WTC11 (cell line): ENCODE measurements around the gene PFN2. TPM values are rescaled to one million over a fixed set of nuclear protein-coding genes. Genes with fewer than 3 reads are reported as not detected.

ENCODE experiments used
- ATAC-seq: fragments of 200-7000 bp; cut with Tn5 transposase; 2 replicates; pipeline ENCODE4 v1.10.0; 2021; ENCODE audit warnings: mild to moderate bottlenecking, moderate library complexity
- CTCF ChIA-PET: fragments of 300-600 bp; sonication (Branson Sonifier 250); formaldehyde crosslinking; loops from one replicate; lab custom pipeline; 2021; ENCODE audit warnings: antibody characterized with exemption; lab: Charles Lee
- POLR2A ChIA-PET: fragments of 350-600 bp; sonication (Branson Sonifier 250); formaldehyde crosslinking; loops from one replicate; lab custom pipeline; 2021; ENCODE audit warnings: antibody characterized with exemption; lab: Charles Lee
- DNase-seq: peaks from one replicate; pipeline ENCODE4 v3.0.0; 2021; ENCODE audit warnings: low spot score
- H3K27ac Mint-ChIP-seq: 2 replicates; pipeline ENCODE4 v1.8.0; 2021; ENCODE audit warnings: mixed read lengths
- H3K27me3 Mint-ChIP-seq: 2 replicates; pipeline ENCODE4 v1.8.0; 2021; ENCODE audit warnings: low read depth, mild to moderate bottlenecking, moderate library complexity, mixed read lengths
- H3K36me3 Mint-ChIP-seq: 2 replicates; pipeline ENCODE4 v1.8.0; 2021; ENCODE audit warnings: mixed read lengths
- H3K4me1 Mint-ChIP-seq: 2 replicates; pipeline ENCODE4 v1.8.0; 2022; ENCODE audit warnings: mixed read lengths
- H3K4me3 Mint-ChIP-seq: 2 replicates; pipeline ENCODE4 v1.8.0; 2021; ENCODE audit warnings: mild to moderate bottlenecking, moderate library complexity, mixed read lengths
- H3K9me3 Mint-ChIP-seq: 2 replicates; pipeline ENCODE4 v1.8.0; 2021; ENCODE audit warnings: mixed read lengths
- EMX1 ChIP-seq: fragments of 250-450 bp; sonication (Bioruptor Pico); IDR thresholded peaks from 2 replicates; pipeline ENCODE4 v1.8.0; 2021; ENCODE audit warnings: mild to moderate bottlenecking
- MLX ChIP-seq: sonication (generic); formaldehyde crosslinking; IDR thresholded peaks from 2 replicates; pipeline ENCODE4 v1.8.1; 2023; ENCODE audit warnings: mild to moderate bottlenecking, missing genetic modification reagents, moderate library complexity
- NFATC4 ChIP-seq: fragments of 250-450 bp; sonication (Bioruptor Pico); IDR thresholded peaks from 2 replicates; pipeline ENCODE4 v1.9.0; 2021; ENCODE audit warnings: mild to moderate bottlenecking
- PREB ChIP-seq: sonication (generic); formaldehyde crosslinking; IDR thresholded peaks from 2 replicates; pipeline ENCODE4 v1.8.1; 2022; ENCODE audit warnings: mild to moderate bottlenecking, missing genetic modification reagents, moderate library complexity, borderline replicate concordance
- SOX15 ChIP-seq: fragments of 250-450 bp; sonication (Bioruptor Pico); IDR thresholded peaks from 2 replicates; pipeline ENCODE4 v1.9.0; 2021; ENCODE audit warnings: mild to moderate bottlenecking
- USF1 ChIP-seq: sonication (generic); formaldehyde crosslinking; IDR thresholded peaks from 2 replicates; pipeline ENCODE4 v1.8.0; 2022; ENCODE audit warnings: mild to moderate bottlenecking, missing genetic modification reagents
- USF2 ChIP-seq: sonication (generic); formaldehyde crosslinking; IDR thresholded peaks from 2 replicates; pipeline ENCODE4 v1.8.1; 2023; ENCODE audit warnings: mild to moderate bottlenecking, missing genetic modification reagents, moderate library complexity
- ZBTB21 ChIP-seq: sonication (generic); formaldehyde crosslinking; IDR thresholded peaks from 2 replicates; pipeline ENCODE4 v1.8.1; 2023; ENCODE audit warnings: mild to moderate bottlenecking, missing genetic modification reagents, borderline replicate concordance
- ZNF512 ChIP-seq: sonication (generic); formaldehyde crosslinking; IDR thresholded peaks from 2 replicates; pipeline ENCODE4 v1.8.1; 2022; ENCODE audit warnings: missing genetic modification reagents, borderline replicate concordance
- ZNF671 ChIP-seq: fragments of 250-450 bp; sonication (Bioruptor Pico); IDR thresholded peaks from 2 replicates; pipeline ENCODE4 v1.8.0; 2021; ENCODE audit warnings: mild to moderate bottlenecking
- total RNA-seq: library from RNA; stranded (reverse); gene quantifications from 3 replicates; pipeline ENCODE4 v1.2.3, GENCODE V29; 2021
- TF ChIP-seq, protein P1 (sequence below): sonication (generic); formaldehyde crosslinking; IDR thresholded peaks from 2 replicates; pipeline ENCODE4 v1.8.1; 2022; ENCODE audit warnings: low read depth, mild to moderate bottlenecking, moderate library complexity, missing genetic modification reagents, borderline replicate concordance
- TF ChIP-seq, protein P2 (sequence below): fragments of 250-450 bp; sonication (Bioruptor Pico); conservative IDR thresholded peaks from 2 replicates; pipeline ENCODE4 v1.9.0; 2021; ENCODE audit warnings: mild to moderate bottlenecking
- TF ChIP-seq, protein P3 (sequence below): sonication (generic); formaldehyde crosslinking; IDR thresholded peaks from 2 replicates; pipeline ENCODE4 v1.8.0; 2023; ENCODE audit warnings: missing genetic modification reagents, mild to moderate bottlenecking, borderline replicate concordance
- TF ChIP-seq, protein P4 (sequence below): sonication (generic); formaldehyde crosslinking; IDR thresholded peaks from 2 replicates; pipeline ENCODE4 v1.8.0; 2022; ENCODE audit warnings: mild to moderate bottlenecking, missing genetic modification reagents
- TF ChIP-seq, protein P5 (sequence below): sonication (generic); formaldehyde crosslinking; conservative IDR thresholded peaks from 2 replicates; pipeline ENCODE4 v1.8.1; 2022; ENCODE audit warnings: mild to moderate bottlenecking, missing genetic modification reagents

PFN2 gene
- total RNA-seq, 1 experiment from 2014 or later = 158 TPM

DNA sequence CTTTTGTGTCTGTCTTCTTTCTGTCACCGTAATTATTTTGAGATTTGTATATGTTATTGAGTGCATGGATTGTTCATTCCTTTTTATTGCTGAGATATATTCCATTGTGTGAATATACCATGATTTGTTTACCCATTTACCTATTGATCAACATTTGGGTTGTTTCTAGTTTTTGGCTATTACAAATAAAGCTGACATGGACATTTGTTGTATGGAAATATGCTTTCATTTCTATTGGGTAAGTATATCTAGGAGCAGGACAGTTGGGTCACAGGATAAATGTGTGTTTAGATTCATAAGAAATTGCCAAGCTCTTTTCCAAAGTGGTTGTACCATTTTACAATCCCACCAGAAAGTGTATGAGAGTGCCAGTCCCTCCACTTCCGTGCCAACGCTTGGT is 51.2 kb downstream of the PFN2 start:
- Mint-ChIP-seq H3K4me1 (no peaks in the 10 kb centered on the region), H3K9me3 (no peaks in the 10 kb centered on the region), H3K4me3 (no peak overlapping the region), H3K27me3 (no peaks in the 10 kb centered on the region), H3K36me3 (peaks cover 16% of the 10 kb centered on the region), H3K27ac (no peak overlapping the region)
- POLR2A ChIA-PET = no interaction called here
- CTCF ChIA-PET = interaction anchor here (0.9 kb wide), 1 partner anchor 13 kb away, joined by 3 read pairs; no protein-coding TSS in a partner anchor
- ATAC-seq (no peak), DNase-seq (no peak)
- TF ChIP-seq NFATC4 (CRISPR knock-in tag) (no peak), USF1 (CRISPR knock-in tag) (no peak), USF2 (CRISPR knock-in tag) (no peak), SOX15 (CRISPR knock-in tag) (no peak), MLX (no peak), EMX1 (CRISPR knock-in tag) (no peak), ZNF512 (CRISPR knock-in tag) (no peak), ZNF671 (CRISPR knock-in tag) (no peak), PREB (no peak), ZBTB21 (CRISPR knock-in tag) (no peak)
- TF ChIP-seq, protein P1, sequence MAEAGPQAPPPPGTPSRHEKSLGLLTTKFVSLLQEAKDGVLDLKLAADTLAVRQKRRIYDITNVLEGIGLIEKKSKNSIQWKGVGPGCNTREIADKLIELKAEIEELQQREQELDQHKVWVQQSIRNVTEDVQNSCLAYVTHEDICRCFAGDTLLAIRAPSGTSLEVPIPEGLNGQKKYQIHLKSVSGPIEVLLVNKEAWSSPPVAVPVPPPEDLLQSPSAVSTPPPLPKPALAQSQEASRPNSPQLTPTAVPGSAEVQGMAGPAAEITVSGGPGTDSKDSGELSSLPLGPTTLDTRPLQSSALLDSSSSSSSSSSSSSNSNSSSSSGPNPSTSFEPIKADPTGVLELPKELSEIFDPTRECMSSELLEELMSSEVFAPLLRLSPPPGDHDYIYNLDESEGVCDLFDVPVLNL (CRISPR knock-in tag) = no peak
- TF ChIP-seq, protein P2, sequence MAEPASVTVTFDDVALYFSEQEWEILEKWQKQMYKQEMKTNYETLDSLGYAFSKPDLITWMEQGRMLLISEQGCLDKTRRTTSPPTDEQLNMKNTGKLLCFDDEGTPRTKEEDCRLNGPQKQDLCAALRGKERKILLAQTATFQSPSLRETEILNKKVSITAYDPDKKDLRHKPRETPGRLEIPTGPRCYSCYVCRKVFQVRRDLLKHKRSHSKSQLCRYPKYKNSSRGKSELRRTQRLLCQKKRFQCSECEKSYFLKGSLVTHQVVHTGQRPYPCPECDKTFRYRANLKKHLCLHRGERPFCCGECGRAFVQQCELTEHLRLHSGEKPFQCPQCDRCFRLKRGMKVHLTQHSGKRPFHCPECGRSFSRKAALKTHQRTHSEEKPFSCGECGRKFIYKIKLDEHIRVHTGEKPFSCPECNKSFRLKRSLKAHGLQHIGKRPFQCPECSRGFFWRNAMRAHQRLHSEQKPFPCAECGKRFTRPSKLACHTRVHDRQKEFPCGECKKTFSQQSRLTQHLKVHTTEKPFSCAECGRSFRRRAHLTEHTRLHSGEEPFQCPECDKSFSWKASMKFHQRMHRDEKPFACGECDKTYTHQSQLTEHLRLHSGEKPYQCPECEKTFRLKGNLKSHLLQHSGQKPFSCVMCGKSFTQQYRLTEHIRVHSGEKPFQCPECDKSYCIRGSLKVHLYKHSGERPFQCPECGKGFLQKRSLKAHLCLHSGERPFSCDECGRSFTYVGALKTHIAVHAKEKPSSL (CRISPR knock-in tag) = no peak
- TF ChIP-seq, protein P3, sequence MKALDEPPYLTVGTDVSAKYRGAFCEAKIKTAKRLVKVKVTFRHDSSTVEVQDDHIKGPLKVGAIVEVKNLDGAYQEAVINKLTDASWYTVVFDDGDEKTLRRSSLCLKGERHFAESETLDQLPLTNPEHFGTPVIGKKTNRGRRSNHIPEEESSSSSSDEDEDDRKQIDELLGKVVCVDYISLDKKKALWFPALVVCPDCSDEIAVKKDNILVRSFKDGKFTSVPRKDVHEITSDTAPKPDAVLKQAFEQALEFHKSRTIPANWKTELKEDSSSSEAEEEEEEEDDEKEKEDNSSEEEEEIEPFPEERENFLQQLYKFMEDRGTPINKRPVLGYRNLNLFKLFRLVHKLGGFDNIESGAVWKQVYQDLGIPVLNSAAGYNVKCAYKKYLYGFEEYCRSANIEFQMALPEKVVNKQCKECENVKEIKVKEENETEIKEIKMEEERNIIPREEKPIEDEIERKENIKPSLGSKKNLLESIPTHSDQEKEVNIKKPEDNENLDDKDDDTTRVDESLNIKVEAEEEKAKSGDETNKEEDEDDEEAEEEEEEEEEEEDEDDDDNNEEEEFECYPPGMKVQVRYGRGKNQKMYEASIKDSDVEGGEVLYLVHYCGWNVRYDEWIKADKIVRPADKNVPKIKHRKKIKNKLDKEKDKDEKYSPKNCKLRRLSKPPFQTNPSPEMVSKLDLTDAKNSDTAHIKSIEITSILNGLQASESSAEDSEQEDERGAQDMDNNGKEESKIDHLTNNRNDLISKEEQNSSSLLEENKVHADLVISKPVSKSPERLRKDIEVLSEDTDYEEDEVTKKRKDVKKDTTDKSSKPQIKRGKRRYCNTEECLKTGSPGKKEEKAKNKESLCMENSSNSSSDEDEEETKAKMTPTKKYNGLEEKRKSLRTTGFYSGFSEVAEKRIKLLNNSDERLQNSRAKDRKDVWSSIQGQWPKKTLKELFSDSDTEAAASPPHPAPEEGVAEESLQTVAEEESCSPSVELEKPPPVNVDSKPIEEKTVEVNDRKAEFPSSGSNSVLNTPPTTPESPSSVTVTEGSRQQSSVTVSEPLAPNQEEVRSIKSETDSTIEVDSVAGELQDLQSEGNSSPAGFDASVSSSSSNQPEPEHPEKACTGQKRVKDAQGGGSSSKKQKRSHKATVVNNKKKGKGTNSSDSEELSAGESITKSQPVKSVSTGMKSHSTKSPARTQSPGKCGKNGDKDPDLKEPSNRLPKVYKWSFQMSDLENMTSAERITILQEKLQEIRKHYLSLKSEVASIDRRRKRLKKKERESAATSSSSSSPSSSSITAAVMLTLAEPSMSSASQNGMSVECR (CRISPR knock-in tag) = no peak
- TF ChIP-seq, protein P4, sequence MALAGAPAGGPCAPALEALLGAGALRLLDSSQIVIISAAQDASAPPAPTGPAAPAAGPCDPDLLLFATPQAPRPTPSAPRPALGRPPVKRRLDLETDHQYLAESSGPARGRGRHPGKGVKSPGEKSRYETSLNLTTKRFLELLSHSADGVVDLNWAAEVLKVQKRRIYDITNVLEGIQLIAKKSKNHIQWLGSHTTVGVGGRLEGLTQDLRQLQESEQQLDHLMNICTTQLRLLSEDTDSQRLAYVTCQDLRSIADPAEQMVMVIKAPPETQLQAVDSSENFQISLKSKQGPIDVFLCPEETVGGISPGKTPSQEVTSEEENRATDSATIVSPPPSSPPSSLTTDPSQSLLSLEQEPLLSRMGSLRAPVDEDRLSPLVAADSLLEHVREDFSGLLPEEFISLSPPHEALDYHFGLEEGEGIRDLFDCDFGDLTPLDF = no peak
- TF ChIP-seq, protein P5, sequence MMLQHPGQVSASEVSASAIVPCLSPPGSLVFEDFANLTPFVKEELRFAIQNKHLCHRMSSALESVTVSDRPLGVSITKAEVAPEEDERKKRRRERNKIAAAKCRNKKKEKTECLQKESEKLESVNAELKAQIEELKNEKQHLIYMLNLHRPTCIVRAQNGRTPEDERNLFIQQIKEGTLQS (CRISPR knock-in tag) = no peak
